ENCODE results near the gene LPP.

DNA sequence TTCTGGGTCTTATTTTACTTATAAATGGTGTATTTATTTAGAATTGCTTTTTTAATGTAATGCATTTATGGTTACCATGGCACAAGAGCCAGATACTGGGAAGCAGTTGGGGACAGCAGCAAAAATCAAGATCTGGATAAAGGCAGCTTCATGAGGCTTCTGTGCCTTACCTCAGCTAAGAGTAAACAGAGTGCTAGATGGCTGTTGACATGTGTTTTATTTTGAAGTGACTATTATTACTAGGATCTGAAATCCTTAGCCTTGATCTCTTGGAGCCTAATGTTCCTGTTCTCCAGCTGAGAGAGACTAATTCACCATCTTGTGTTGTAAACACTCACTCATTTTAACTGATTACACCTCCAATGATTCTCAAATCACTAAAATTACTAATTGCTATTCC, 317.8 kb downstream of the LPP start:
- TF ChIP-seq, protein P1, sequence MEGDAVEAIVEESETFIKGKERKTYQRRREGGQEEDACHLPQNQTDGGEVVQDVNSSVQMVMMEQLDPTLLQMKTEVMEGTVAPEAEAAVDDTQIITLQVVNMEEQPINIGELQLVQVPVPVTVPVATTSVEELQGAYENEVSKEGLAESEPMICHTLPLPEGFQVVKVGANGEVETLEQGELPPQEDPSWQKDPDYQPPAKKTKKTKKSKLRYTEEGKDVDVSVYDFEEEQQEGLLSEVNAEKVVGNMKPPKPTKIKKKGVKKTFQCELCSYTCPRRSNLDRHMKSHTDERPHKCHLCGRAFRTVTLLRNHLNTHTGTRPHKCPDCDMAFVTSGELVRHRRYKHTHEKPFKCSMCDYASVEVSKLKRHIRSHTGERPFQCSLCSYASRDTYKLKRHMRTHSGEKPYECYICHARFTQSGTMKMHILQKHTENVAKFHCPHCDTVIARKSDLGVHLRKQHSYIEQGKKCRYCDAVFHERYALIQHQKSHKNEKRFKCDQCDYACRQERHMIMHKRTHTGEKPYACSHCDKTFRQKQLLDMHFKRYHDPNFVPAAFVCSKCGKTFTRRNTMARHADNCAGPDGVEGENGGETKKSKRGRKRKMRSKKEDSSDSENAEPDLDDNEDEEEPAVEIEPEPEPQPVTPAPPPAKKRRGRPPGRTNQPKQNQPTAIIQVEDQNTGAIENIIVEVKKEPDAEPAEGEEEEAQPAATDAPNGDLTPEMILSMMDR (IDR thresholded peaks at IDR 0.05) = no peak
- no peak for TF ChIP-seq POLR2A (IDR thresholded peaks at IDR 0.05)

Measured in tibial nerve (tissue), 3 donors.